Testis (tissue), 3 donors: ENCODE data around the gene HSPA12A. TPM values are rescaled to one million over a fixed set of nuclear protein-coding genes. Genes with fewer than 3 reads are reported as not detected.
A peak's percentile ranks its signal among the peaks of the same experiment; 100 is the strongest.

Experiments used
- DNase-seq: peaks from one replicate; pipeline ENCODE4 v3.0.0-alpha.2; 2019
- H3K27ac ChIP-seq, 2 donors: fragments of 200-600 bp; sonication (generic); one replicate each; pipeline ENCODE4 v1.5.1; 2019
- H3K27me3 ChIP-seq: fragments of 200-600 bp; sonication (generic); one replicate; pipeline ENCODE4 v1.5.1; 2019
- H3K36me3 ChIP-seq: fragments of 200-600 bp; sonication (generic); one replicate; pipeline ENCODE4 v1.5.1; 2017; ENCODE audit warnings: low read depth; ENCODE audit errors: missing control alignments
- H3K4me1 ChIP-seq: fragments of 200-600 bp; sonication (generic); one replicate; pipeline ENCODE4 v1.5.1; 2019
- H3K4me3 ChIP-seq, 2 donors: fragments of 200-600 bp; sonication (generic); one replicate each; pipeline ENCODE4 v1.5.1; 2017 to 2019
- H3K9me3 ChIP-seq: fragments of 200-600 bp; sonication (generic); one replicate; pipeline ENCODE4 v1.5.1; 2017
- POLR2A ChIP-seq: fragments of 450-650 bp; IDR thresholded peaks from one replicate; pipeline ENCODE4 v1.6.1; 2017; ENCODE audit warnings: antibody characterized with exemption, mild to moderate bottlenecking, moderate library complexity
- WGBS, 2 donors: methylation state at CpG; one replicate each; pipeline ENCODE4 v1.1.5; 2018; 5-methylcytosine and 5-hydroxymethylcytosine counted together
- intact Hi-C: fragments of 100-400 bp; cut with DNase I; formaldehyde crosslinking; loops from one replicate; pipeline ENCODE4 v1.15.1; 2023; ENCODE audit warnings: low total_unique reads
- polyA plus RNA-seq: library from polyadenylated mRNA; stranded (reverse); fragments of 350-450 nt; fragmentation: Illumina TruSeq; extraction: RNeasy Lipid Tissue Mini Kit (QIAGEN cat#74804); gene quantifications from one replicate; pipeline ENCODE4 v1.2.3, GENCODE V29; 2014; ENCODE audit warnings: low read depth, low replicate concordance; ENCODE audit not compliant: insufficient read depth
- total RNA-seq, 2 donors: library from RNA; depleted of rRNA; stranded (reverse); fragments of >200 nt; gene quantifications; one replicate each; pipeline ENCODE4 v1.2.3, GENCODE V29; 2016
- TF ChIP-seq, protein P1 (sequence below), 3 experiments: fragments of 450-650 bp in 2 of 3; fragments of 200-600 bp in 1 of 3; sonication (generic) in 1 of 3; IDR thresholded peaks; one replicate each; pipeline ENCODE4 v1.5.1; 2016 to 2019; ENCODE audit warnings: antibody characterized with exemption in 3 of 3, mild to moderate bottlenecking in 2 of 3, moderate library complexity in 1 of 3

The HSPA12A gene
- total and polyA plus RNA-seq, 3 donors from 2014 or later = 20.9 to 34.6 (median 28.4) TPM

DNA sequence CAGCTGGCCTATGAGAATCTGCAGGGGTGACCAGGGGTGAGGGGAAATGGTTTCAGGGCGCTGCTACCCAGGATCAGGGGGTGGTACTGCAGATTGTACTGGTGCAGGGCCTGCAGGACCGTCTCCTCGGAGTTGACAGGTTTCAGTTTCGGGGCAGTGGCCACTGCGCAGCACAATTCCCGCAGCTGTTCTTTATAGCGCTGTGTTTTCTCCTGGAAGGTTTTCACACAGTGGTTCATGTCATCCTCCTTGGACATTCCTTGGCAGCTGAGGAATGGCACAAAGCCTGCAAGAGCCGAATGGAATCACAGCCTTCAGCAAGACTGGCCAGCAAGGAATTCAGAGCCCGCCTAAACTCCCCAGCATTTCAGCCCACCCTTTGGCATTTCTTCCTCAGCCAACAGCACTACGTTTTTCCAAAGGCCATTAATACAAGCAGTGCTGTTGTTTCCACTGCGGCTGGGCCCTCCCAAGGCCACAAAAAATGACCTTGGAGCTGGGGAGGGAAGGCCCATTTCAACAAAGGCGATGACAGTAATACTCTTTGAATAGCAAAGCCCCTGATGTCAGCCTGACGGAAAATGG, 76.7 kb downstream of the HSPA12A start:
- H3K9me3 ChIP-seq = no peaks in the 10 kb centered on the region
- intact Hi-C loops = no loop called here
- H3K4me1 ChIP-seq = peaks cover 12% of the 10 kb centered on the region
- peak; percentile 68 for DNase-seq
- H3K27ac ChIP-seq = peak overlapping the region in 1 of 2 donors; percentile 29
- H3K4me3 ChIP-seq = no peak overlapping the region
- H3K27me3 ChIP-seq = no peaks in the 10 kb centered on the region
- 26 to 36% methylated on average over 11 to 13 of the region's 13 CpGs for WGBS, 2 donors
- TF ChIP-seq, protein P1, sequence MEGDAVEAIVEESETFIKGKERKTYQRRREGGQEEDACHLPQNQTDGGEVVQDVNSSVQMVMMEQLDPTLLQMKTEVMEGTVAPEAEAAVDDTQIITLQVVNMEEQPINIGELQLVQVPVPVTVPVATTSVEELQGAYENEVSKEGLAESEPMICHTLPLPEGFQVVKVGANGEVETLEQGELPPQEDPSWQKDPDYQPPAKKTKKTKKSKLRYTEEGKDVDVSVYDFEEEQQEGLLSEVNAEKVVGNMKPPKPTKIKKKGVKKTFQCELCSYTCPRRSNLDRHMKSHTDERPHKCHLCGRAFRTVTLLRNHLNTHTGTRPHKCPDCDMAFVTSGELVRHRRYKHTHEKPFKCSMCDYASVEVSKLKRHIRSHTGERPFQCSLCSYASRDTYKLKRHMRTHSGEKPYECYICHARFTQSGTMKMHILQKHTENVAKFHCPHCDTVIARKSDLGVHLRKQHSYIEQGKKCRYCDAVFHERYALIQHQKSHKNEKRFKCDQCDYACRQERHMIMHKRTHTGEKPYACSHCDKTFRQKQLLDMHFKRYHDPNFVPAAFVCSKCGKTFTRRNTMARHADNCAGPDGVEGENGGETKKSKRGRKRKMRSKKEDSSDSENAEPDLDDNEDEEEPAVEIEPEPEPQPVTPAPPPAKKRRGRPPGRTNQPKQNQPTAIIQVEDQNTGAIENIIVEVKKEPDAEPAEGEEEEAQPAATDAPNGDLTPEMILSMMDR (IDR thresholded peaks at IDR 0.05) = no peak
- no peak for TF ChIP-seq POLR2A
- H3K36me3 ChIP-seq = no peaks in the 10 kb centered on the region

DNA sequence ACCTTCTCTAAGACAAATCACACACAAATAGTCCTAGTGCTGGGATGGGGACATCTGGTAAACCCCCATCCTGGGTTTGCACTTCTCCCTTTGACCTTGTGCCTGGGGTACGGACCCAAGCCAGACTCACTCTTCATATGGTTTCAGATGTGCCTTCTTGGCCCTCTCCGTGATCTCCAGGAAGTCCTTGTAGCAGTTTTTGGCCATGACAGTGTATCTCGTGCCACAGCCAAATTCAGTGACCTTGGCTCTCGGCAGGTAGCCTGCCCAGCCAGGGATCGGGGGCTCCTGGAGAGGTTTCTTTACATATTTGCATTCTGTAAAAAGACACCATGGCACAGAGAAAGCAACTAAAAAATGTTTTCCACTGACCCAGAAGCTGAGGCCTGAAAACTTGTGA, 77.7 kb downstream of the HSPA12A start:
- Histone ChIP-seq H3K4me1 (peaks cover 7% of the 10 kb centered on the region), H3K36me3 (no peaks in the 10 kb centered on the region), H3K9me3 (no peaks in the 10 kb centered on the region), H3K27me3 (no peaks in the 10 kb centered on the region), H3K27ac (no peak overlapping the region), H3K4me3 (no peak overlapping the region)
- 53 to 63% methylated on average over 5 of the region's 5 CpGs for WGBS, 2 donors
- no peak for TF ChIP-seq POLR2A
- TF ChIP-seq, protein P1 (IDR thresholded peaks at IDR 0.05) = no peak
- intact Hi-C loops = no loop called here
- no peak for DNase-seq

DNA sequence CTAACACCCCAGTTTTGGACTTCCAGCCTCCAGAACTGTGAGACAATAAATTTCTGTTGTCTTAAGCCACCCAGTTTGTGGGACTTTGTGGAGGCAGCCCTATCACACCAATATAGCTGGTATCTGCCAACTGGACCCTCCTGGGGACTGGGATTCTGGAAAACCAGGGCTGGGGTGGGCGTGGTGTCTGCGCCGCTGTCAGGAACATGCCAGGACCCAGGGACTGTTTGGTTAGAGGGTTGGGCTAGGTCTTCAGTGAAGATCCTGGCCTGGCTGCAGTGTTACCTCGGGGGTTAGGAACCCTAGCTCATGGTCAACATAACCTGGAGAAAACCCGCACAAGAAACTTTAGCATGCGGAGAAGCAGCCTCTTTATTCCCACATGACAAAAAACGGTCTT, 79.0 kb downstream of the HSPA12A start:
- no peak overlapping the region for H3K4me3 ChIP-seq
- H3K27me3 ChIP-seq = no peaks in the 10 kb centered on the region
- H3K4me1 ChIP-seq = peaks cover 6% of the 10 kb centered on the region
- no peak overlapping the region for H3K27ac ChIP-seq
- 94 to 97% methylated on average over 7 of the region's 7 CpGs for WGBS, 2 donors
- DNase-seq = no peak
- TF ChIP-seq, protein P1 (IDR thresholded peaks at IDR 0.05) = no peak
- no peak for TF ChIP-seq POLR2A
- intact Hi-C loops = no loop called here
- no peaks in the 10 kb centered on the region for H3K9me3 ChIP-seq
- H3K36me3 ChIP-seq = no peaks in the 10 kb centered on the region

DNA sequence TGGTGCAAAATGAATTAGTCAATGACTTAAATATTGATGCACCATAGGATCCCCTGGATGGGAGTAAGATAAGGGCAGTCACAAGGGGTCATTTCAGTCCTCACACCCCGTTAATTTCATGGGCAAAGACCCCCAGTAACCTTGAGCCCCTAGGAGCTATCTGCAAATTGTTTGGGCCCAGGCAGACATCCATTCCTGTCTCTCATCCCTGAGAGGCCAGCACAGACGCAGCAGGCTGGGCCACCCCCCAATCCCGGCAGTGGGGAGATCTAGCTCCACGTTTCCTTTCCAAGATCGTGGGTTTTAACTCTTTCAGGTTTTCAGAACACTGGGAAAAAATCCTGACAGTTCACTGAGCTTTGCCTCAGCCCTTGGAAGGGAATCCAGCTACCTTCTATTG, 81.5 kb downstream of the HSPA12A start:
- H3K9me3 ChIP-seq = no peaks in the 10 kb centered on the region
- intact Hi-C loops = no loop called here

More for the DNA sequence above, 81.5 kb downstream of the HSPA12A start:
- no peak for DNase-seq
- WGBS, 2 donors = 30 to 38% methylated on average over 5 of the region's 5 CpGs
- H3K4me1 ChIP-seq = peaks cover 6% of the 10 kb centered on the region
- TF ChIP-seq, protein P1 (IDR thresholded peaks at IDR 0.05) = no peak
- TF ChIP-seq POLR2A = no peak
- H3K4me3 ChIP-seq = no peak overlapping the region
- H3K27me3 ChIP-seq = no peaks in the 10 kb centered on the region
- no peak overlapping the region for H3K27ac ChIP-seq
- H3K36me3 ChIP-seq = no peaks in the 10 kb centered on the region
